Naive B cell (primary cell): ENCODE results near the gene SLC25A29. TPM values are rescaled to one million over a fixed set of nuclear protein-coding genes. Genes with fewer than 3 reads are reported as not detected.
A peak's percentile ranks its signal among the peaks of the same experiment; 100 is the strongest.

Source experiments
- ATAC-seq, 2 donors: fragments of 150-1000 bp; cut with Tn5 transposase; 2 replicates each; pipeline ENCODE4 v1.10.0; 2021; ENCODE audit warnings: low read depth in 2 of 2, mild to moderate bottlenecking in 2 of 2, moderate library complexity in 2 of 2
- DNase-seq: peaks from one replicate; pipeline ENCODE4 v3.0.0; 2022
- H3K27ac Mint-ChIP-seq, 6 donors: one replicate each; pipeline ENCODE4 v1.8.0; 2020 to 2022; ENCODE audit warnings: mild to moderate bottlenecking in 6 of 6, mixed read lengths in 6 of 6, moderate library complexity in 5 of 6, inconsistent platforms in 2 of 6
- H3K27me3 Mint-ChIP-seq, 3 donors: one replicate each; pipeline ENCODE4 v1.8.0; 2021 to 2022; ENCODE audit warnings: mixed read lengths in 3 of 3, mild to moderate bottlenecking in 1 of 3
- H3K36me3 Mint-ChIP-seq, 2 donors: one replicate each; pipeline ENCODE4 v1.8.0; 2020 to 2022; ENCODE audit warnings: mixed read lengths in 2 of 2, inconsistent platforms in 1 of 2, mild to moderate bottlenecking in 1 of 2
- H3K4me1 Mint-ChIP-seq, 3 donors: one replicate each; pipeline ENCODE4 v1.8.0; 2020 to 2022; ENCODE audit warnings: mixed read lengths in 3 of 3, inconsistent platforms in 1 of 3, mild to moderate bottlenecking in 1 of 3, moderate library complexity in 1 of 3
- H3K4me3 Mint-ChIP-seq, 8 donors: one replicate each; pipeline ENCODE4 v1.8.0; 2020 to 2022; ENCODE audit warnings: mild to moderate bottlenecking in 8 of 8, mixed read lengths in 8 of 8, moderate library complexity in 8 of 8, inconsistent platforms in 2 of 8
- H3K9me3 Mint-ChIP-seq, 7 donors: one replicate each; pipeline ENCODE4 v1.8.0; 2020 to 2022; ENCODE audit warnings: mixed read lengths in 7 of 7, mild to moderate bottlenecking in 5 of 7, inconsistent platforms in 2 of 7, moderate library complexity in 1 of 7
- polyA plus RNA-seq, 6 donors: library from polyadenylated mRNA; unstranded; fragments of 300-500 nt; fragmentation: Illumina TruSeq; gene quantifications; one replicate each; pipeline ENCODE4 v1.2.3, GENCODE V29; 2021; ENCODE audit warnings: low read depth in 6 of 6

Gene SLC25A29
- polyA plus RNA-seq, 6 donors from 2014 or later, result 1.8 to 13.3 (median 3.3) TPM

- no peak for ATAC-seq
- Mint-ChIP-seq H3K4me3 (no peak overlapping the region), H3K4me1 (peaks cover 27 to 50% (median 39%) of the 10 kb centered on the region in 3 donors)
These were observed 38.3 kb downstream of the SLC25A29 start for GRCh38 chr14:100267990-100268389.

GRCh38 chr14:100263141-100263540 lies 43.1 kb downstream of the SLC25A29 start:
- Mint-ChIP-seq H3K27me3 (no peaks in the 10 kb centered on the region), H3K4me1 (peaks cover 45 to 79% (median 78%) of the 10 kb centered on the region in 3 donors), H3K4me3 (peak overlapping the region in 1 of 8 donors; percentile 12), H3K27ac (peak overlapping the region in 2 of 6 donors; percentile 11 to 12), H3K36me3 (peaks cover 3 to 9% of the 10 kb centered on the region in 2 donors), H3K9me3 (no peaks in the 10 kb centered on the region)
- DNase-seq (no peak), ATAC-seq (no peak)

More at GRCh38 chr14:100267990-100268389, 38.3 kb downstream of the SLC25A29 start:
- Mint-ChIP-seq H3K27me3 (no peaks in the 10 kb centered on the region), H3K9me3 (no peaks in the 10 kb centered on the region), H3K36me3 (peaks cover 3 to 9% of the 10 kb centered on the region in 2 donors), H3K27ac (peak overlapping the region in 2 of 6 donors; percentile 18 to 76)
- no peak for DNase-seq

- Mint-ChIP-seq H3K4me3 (no peak overlapping the region), H3K36me3 (peaks cover 3 to 9% of the 10 kb centered on the region in 2 donors)
These were observed 43.7 kb downstream of the SLC25A29 start for GRCh38 chr14:100262545-100262944.

GRCh38 chr14:100261621-100262020 lies 44.6 kb downstream of the SLC25A29 start:
- Mint-ChIP-seq H3K27ac (peak overlapping the region; percentile 26 to 93 (median 84)), H3K9me3 (peaks cover 0 to 7% (median under 1%) of the 10 kb centered on the region in 7 donors), H3K4me1 (peaks cover 47 to 80% (median 78%) of the 10 kb centered on the region in 3 donors), H3K36me3 (peaks cover 3 to 9% of the 10 kb centered on the region in 2 donors), H3K27me3 (no peaks in the 10 kb centered on the region), H3K4me3 (peak overlapping the region in 4 of 8 donors; percentile 7 to 55 (median 27))
- DNase-seq, result no peak
- no peak for ATAC-seq

More at GRCh38 chr14:100262545-100262944, 43.7 kb downstream of the SLC25A29 start:
- H3K27me3 Mint-ChIP-seq, result no peaks in the 10 kb centered on the region
- H3K9me3 Mint-ChIP-seq, result no peaks in the 10 kb centered on the region
- H3K4me1 Mint-ChIP-seq, result peaks cover 46 to 79% (median 79%) of the 10 kb centered on the region in 3 donors
- peak overlapping the region in 3 of 6 donors; percentile 76 to 93 (median 92) for H3K27ac Mint-ChIP-seq
- ATAC-seq (no peak), DNase-seq (no peak)

GRCh38 chr14:100256339-100256895 lies 49.8 kb downstream of the SLC25A29 start:
- Mint-ChIP-seq H3K4me1 (peaks cover 62 to 84% (median 82%) of the 10 kb centered on the region in 3 donors), H3K36me3 (no peaks in the 10 kb centered on the region), H3K27me3 (no peaks in the 10 kb centered on the region), H3K4me3 (peak overlapping the region in 7 of 8 donors; percentile 4 to 78 (median 45)), H3K9me3 (peaks cover 0 to 11% (median 2%) of the 10 kb centered on the region in 7 donors), H3K27ac (peak overlapping the region in 4 of 6 donors; percentile 31 to 86 (median 78))
- peak; percentile 54 for DNase-seq
- ATAC-seq, result peak; percentile 93 to 96

- no peak for DNase-seq
- H3K4me3 Mint-ChIP-seq, result peak overlapping the region in 1 of 8 donors; percentile 58
- ATAC-seq, result no peak
- H3K27me3 Mint-ChIP-seq, result no peaks in the 10 kb centered on the region
- peak overlapping the region in 3 of 6 donors; percentile 9 to 70 (median 54) for H3K27ac Mint-ChIP-seq
- H3K36me3 Mint-ChIP-seq, result no peaks in the 10 kb centered on the region
- peaks cover 0 to 11% (median 2%) of the 10 kb centered on the region in 7 donors for H3K9me3 Mint-ChIP-seq
- H3K4me1 Mint-ChIP-seq, result peaks cover 60 to 83% (median 75%) of the 10 kb centered on the region in 3 donors
These were observed 53.6 kb downstream of the SLC25A29 start for GRCh38 chr14:100252684-100253083.

- no peak for ATAC-seq
- Mint-ChIP-seq H3K36me3 (no peaks in the 10 kb centered on the region), H3K27me3 (no peaks in the 10 kb centered on the region), H3K4me3 (peak overlapping the region in 4 of 8 donors; percentile 12 to 37 (median 14)), H3K9me3 (no peaks in the 10 kb centered on the region), H3K27ac (peak overlapping the region in 4 of 6 donors; percentile 47 to 60 (median 48)), H3K4me1 (peaks cover 64 to 83% (median 76%) of the 10 kb centered on the region in 3 donors)
- DNase-seq, result no peak
These were observed 55.3 kb downstream of the SLC25A29 start for GRCh38 chr14:100250732-100251465.

GRCh38 chr14:100246809-100247428 lies 59.3 kb downstream of the SLC25A29 start:
- H3K4me3 Mint-ChIP-seq, result peak overlapping the region in 5 of 8 donors; percentile 21 to 63 (median 35)
- DNase-seq, result no peak

GRCh38 chr14:100243020-100243419 lies 63.2 kb downstream of the SLC25A29 start:
- H3K27ac Mint-ChIP-seq, result peak overlapping the region in 5 of 6 donors; percentile 0 to 99 (median 54)
- ATAC-seq (no peak), DNase-seq (no peak)
- peaks cover 40 to 72% (median 62%) of the 10 kb centered on the region in 3 donors for H3K4me1 Mint-ChIP-seq
- H3K4me3 Mint-ChIP-seq, result peak overlapping the region in 7 of 8 donors; percentile 19 to 93 (median 51)
- H3K9me3 Mint-ChIP-seq, result no peaks in the 10 kb centered on the region
- peaks cover 0 to 8% of the 10 kb centered on the region in 2 donors for H3K36me3 Mint-ChIP-seq
- H3K27me3 Mint-ChIP-seq, result no peaks in the 10 kb centered on the region

More at GRCh38 chr14:100246809-100247428, 59.3 kb downstream of the SLC25A29 start:
- no peaks in the 10 kb centered on the region for H3K36me3 Mint-ChIP-seq
- ATAC-seq, result peak; percentile 50 to 52
- no peaks in the 10 kb centered on the region for H3K27me3 Mint-ChIP-seq
- H3K4me1 Mint-ChIP-seq, result peaks cover 53 to 91% (median 74%) of the 10 kb centered on the region in 3 donors
- H3K27ac Mint-ChIP-seq, result peak overlapping the region; percentile 39 to 84 (median 73)
- H3K9me3 Mint-ChIP-seq, result no peaks in the 10 kb centered on the region

GRCh38 chr14:100241279-100241678 lies 65.0 kb downstream of the SLC25A29 start:
- peaks cover 41 to 70% (median 60%) of the 10 kb centered on the region in 3 donors for H3K4me1 Mint-ChIP-seq
- H3K4me3 Mint-ChIP-seq, result peak overlapping the region; percentile 85 to 99 (median 92)
- peak overlapping the region; percentile 94 to 99 (median 98) for H3K27ac Mint-ChIP-seq
- H3K9me3 Mint-ChIP-seq, result no peaks in the 10 kb centered on the region
- DNase-seq (no peak), ATAC-seq (no peak)
- H3K36me3 Mint-ChIP-seq, result peaks cover 0 to 8% of the 10 kb centered on the region in 2 donors
- H3K27me3 Mint-ChIP-seq, result no peaks in the 10 kb centered on the region
